ENCODE data around the gene TPO. TPM values are rescaled to one million over a fixed set of nuclear protein-coding genes. Genes with fewer than 3 reads are reported as not detected.

The TPO gene
- total RNA-seq, 1 experiment from 2014 or later, result not detected

DNA sequence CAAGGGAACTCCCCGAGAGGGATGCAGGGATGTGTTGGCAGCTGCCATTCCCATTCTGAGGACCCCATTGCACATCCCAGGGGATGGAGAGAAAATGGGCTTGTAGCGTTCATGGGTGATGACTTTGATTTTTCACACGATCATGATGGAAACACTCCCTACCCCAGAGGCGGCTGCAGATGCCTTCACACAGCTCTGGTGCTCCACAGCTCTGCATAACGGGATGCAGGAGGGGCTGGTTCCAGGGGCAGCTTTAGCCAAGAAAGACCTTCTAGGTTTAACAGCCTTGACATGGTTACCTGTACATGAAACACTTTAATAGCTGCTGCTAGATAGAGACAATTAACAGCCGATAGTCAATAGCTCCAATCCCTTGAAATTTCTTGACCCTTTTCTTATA, 88.7 kb downstream of the TPO start:
- DNase-seq (ENCODE audit: low spot score) (no peak), ATAC-seq (no peak)
- Mint-ChIP-seq H3K36me3 (no peaks in the 10 kb centered on the region), H3K4me1 (no peaks in the 10 kb centered on the region), H3K27ac (no peak overlapping the region), H3K27me3 (ENCODE audit: low read depth) (no peaks in the 10 kb centered on the region), H3K9me3 (no peaks in the 10 kb centered on the region), H3K4me3 (no peak overlapping the region)
- POLR2A ChIA-PET, result no interaction called here
- CTCF ChIA-PET, result interaction anchor here (1.2 kb wide), 1 partner anchor 49 kb away, joined by 7 read pairs; no protein-coding TSS in a partner anchor
- TF ChIP-seq ZNF396 (CRISPR knock-in tag; IDR thresholded peaks at IDR 0.05; ENCODE audit: borderline replicate concordance), result no peak
- TF ChIP-seq, protein P1, sequence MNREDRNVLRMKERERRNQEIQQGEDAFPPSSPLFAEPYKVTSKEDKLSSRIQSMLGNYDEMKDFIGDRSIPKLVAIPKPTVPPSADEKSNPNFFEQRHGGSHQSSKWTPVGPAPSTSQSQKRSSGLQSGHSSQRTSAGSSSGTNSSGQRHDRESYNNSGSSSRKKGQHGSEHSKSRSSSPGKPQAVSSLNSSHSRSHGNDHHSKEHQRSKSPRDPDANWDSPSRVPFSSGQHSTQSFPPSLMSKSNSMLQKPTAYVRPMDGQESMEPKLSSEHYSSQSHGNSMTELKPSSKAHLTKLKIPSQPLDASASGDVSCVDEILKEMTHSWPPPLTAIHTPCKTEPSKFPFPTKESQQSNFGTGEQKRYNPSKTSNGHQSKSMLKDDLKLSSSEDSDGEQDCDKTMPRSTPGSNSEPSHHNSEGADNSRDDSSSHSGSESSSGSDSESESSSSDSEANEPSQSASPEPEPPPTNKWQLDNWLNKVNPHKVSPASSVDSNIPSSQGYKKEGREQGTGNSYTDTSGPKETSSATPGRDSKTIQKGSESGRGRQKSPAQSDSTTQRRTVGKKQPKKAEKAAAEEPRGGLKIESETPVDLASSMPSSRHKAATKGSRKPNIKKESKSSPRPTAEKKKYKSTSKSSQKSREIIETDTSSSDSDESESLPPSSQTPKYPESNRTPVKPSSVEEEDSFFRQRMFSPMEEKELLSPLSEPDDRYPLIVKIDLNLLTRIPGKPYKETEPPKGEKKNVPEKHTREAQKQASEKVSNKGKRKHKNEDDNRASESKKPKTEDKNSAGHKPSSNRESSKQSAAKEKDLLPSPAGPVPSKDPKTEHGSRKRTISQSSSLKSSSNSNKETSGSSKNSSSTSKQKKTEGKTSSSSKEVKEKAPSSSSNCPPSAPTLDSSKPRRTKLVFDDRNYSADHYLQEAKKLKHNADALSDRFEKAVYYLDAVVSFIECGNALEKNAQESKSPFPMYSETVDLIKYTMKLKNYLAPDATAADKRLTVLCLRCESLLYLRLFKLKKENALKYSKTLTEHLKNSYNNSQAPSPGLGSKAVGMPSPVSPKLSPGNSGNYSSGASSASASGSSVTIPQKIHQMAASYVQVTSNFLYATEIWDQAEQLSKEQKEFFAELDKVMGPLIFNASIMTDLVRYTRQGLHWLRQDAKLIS (CRISPR knock-in tag; IDR thresholded peaks at IDR 0.05; ENCODE audit: borderline replicate concordance), result no peak
- TF ChIP-seq ZNF121 (CRISPR knock-in tag; IDR thresholded peaks at IDR 0.05), result no peak
- TF ChIP-seq HMGA2 (CRISPR knock-in tag; IDR thresholded peaks at IDR 0.05), result no peak
- TF ChIP-seq E2F4 (CRISPR knock-in tag; IDR thresholded peaks at IDR 0.05; ENCODE audit: borderline replicate concordance, low read depth), result no peak

GRCh38 chr2:1502891-1503304, 89.6 kb downstream of the TPO start:
- Mint-ChIP-seq H3K9me3 (no peaks in the 10 kb centered on the region), H3K27ac (no peak overlapping the region), H3K4me1 (no peaks in the 10 kb centered on the region), H3K4me3 (no peak overlapping the region), H3K36me3 (no peaks in the 10 kb centered on the region), H3K27me3 (ENCODE audit: low read depth) (no peaks in the 10 kb centered on the region)
- TF ChIP-seq, protein P2, sequence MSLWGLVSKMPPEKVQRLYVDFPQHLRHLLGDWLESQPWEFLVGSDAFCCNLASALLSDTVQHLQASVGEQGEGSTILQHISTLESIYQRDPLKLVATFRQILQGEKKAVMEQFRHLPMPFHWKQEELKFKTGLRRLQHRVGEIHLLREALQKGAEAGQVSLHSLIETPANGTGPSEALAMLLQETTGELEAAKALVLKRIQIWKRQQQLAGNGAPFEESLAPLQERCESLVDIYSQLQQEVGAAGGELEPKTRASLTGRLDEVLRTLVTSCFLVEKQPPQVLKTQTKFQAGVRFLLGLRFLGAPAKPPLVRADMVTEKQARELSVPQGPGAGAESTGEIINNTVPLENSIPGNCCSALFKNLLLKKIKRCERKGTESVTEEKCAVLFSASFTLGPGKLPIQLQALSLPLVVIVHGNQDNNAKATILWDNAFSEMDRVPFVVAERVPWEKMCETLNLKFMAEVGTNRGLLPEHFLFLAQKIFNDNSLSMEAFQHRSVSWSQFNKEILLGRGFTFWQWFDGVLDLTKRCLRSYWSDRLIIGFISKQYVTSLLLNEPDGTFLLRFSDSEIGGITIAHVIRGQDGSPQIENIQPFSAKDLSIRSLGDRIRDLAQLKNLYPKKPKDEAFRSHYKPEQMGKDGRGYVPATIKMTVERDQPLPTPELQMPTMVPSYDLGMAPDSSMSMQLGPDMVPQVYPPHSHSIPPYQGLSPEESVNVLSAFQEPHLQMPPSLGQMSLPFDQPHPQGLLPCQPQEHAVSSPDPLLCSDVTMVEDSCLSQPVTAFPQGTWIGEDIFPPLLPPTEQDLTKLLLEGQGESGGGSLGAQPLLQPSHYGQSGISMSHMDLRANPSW (CRISPR knock-in tag; conservative IDR thresholded peaks at IDR 0.05; ENCODE audit: low read depth), result no peak
- TF ChIP-seq HMGA2 (CRISPR knock-in tag; IDR thresholded peaks at IDR 0.05) (no peak), MYBL2 (CRISPR knock-in tag; IDR thresholded peaks at IDR 0.05) (no peak), RELA (CRISPR knock-in tag; IDR thresholded peaks at IDR 0.05; ENCODE audit: borderline replicate concordance) (no peak), TCF7 (CRISPR knock-in tag; IDR thresholded peaks at IDR 0.05; ENCODE audit: low read depth) (no peak)
- DNase-seq (ENCODE audit: low spot score) (no peak), ATAC-seq (no peak)
- CTCF ChIA-PET, result no interaction called here
- POLR2A ChIA-PET, result no interaction called here

DNA sequence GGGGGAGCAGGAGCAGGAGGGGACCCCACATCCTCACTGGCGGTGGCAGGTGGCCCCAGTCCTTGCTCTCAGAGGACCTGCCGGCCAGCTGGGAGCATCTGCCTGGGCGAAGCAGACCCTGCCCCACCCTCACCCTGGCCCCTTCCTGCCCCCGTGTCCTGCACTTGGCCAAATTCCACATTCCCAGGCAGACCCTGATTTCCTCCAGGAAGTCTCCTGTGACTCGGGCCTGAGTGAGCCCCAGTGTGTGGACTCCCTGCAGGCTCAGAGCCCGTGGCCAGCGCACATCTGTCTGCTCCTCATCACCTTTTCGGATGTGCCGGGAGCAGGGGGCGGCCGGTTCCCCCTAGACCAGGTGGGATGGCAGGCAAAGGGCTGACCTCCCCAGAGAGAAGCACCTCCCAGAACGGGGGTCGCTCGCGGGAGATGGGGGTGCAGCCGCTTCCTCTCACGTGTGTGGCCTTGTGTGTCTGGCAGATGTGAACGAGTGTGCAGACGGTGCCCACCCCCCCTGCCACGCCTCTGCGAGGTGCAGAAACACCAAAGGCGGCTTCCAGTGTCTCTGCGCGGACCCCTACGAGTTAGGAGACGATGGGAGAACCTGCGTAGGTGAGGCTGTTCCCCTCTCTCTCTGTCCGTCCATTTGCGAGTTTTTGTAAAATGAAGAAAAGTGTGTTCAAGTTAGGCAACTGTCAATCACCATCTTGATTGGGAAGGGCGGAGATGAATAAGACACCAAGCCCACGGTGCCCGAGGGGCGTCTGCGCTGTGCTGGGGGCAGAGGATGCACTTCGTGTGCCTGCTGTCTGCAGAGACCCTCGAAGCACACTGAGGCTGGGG, 90.4 kb downstream of the TPO start:
- H3K9me3 Mint-ChIP-seq, result no peaks in the 10 kb centered on the region
- POLR2A ChIA-PET, result no interaction called here
- H3K4me1 Mint-ChIP-seq, result no peaks in the 10 kb centered on the region
- no peaks in the 10 kb centered on the region for H3K36me3 Mint-ChIP-seq
- DNase-seq (ENCODE audit: low spot score) (no peak), ATAC-seq (no peak)
- TF ChIP-seq SMAD3 (CRISPR knock-in tag; IDR thresholded peaks at IDR 0.05; ENCODE audit: borderline replicate concordance) (no peak), USF2 (CRISPR knock-in tag; IDR thresholded peaks at IDR 0.05) (no peak), PRRX2 (CRISPR knock-in tag; IDR thresholded peaks at IDR 0.05) (no peak), FOXJ3 (CRISPR knock-in tag; IDR thresholded peaks at IDR 0.05; ENCODE audit: borderline replicate concordance) (no peak), CREB1 (CRISPR knock-in tag; IDR thresholded peaks at IDR 0.05) (no peak), CBFB (CRISPR knock-in tag; IDR thresholded peaks at IDR 0.05; ENCODE audit: low read depth) (no peak), MXD4 (CRISPR knock-in tag; IDR thresholded peaks at IDR 0.05; ENCODE audit: borderline replicate concordance) (no peak), ZNF219 (CRISPR knock-in tag; IDR thresholded peaks at IDR 0.05; ENCODE audit: borderline replicate concordance) (no peak)
- TF ChIP-seq, protein P3, sequence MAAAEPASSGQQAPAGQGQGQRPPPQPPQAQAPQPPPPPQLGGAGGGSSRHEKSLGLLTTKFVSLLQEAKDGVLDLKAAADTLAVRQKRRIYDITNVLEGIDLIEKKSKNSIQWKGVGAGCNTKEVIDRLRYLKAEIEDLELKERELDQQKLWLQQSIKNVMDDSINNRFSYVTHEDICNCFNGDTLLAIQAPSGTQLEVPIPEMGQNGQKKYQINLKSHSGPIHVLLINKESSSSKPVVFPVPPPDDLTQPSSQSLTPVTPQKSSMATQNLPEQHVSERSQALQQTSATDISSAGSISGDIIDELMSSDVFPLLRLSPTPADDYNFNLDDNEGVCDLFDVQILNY (CRISPR knock-in tag; IDR thresholded peaks at IDR 0.05), result no peak
- 0 out of 2 replicates have a peak overlapping the region, but pooled peaks have one; percentile 21 for H3K27ac Mint-ChIP-seq
- no peak overlapping the region for H3K4me3 Mint-ChIP-seq
- CTCF ChIA-PET, result no interaction called here
- no peaks in the 10 kb centered on the region for H3K27me3 Mint-ChIP-seq (ENCODE audit: low read depth)
